GM12878 (cell line): ENCODE data around the gene CHMP4A. TPM values are rescaled to one million over a fixed set of nuclear protein-coding genes. Genes with fewer than 3 reads are reported as not detected.

Experiments
- ATAC-seq: fragments of 200-7000 bp; cut with Tn5 transposase; 3 replicates; pipeline ENCODE4 v1.9.1; 2020; ENCODE audit warnings: mild to moderate bottlenecking, moderate library complexity
- BruUV-seq: library from RNA; stranded (reverse); fragments of 400-500 nt; replicated peaks from 2 replicates; lab custom pipeline; 2021; lab: Mats Ljungman, UMichigan
- CTCF ChIA-PET: fragments of 300-600 bp; sonication (Branson Sonifier 250); formaldehyde crosslinking; extraction: SDS; loops from one replicate; lab custom pipeline; 2021; ENCODE audit warnings: inconsistent platforms; lab: Yijun Ruan, JAX
- POLR2A ChIA-PET: fragments of 350-600 bp; formaldehyde crosslinking; extraction: SDS; loops from one replicate; lab custom pipeline; 2021; ENCODE audit warnings: inconsistent platforms; lab: Charles Lee
- RAD21 ChIA-PET: fragments of 300-600 bp; sonication (Branson Sonifier 250); formaldehyde crosslinking; loops from one replicate; lab custom pipeline; 2023; ENCODE audit warnings: antibody characterized with exemption; ENCODE audit not compliant: unreplicated experiment; lab: Charles Lee
- SMC1A ChIA-PET: fragments of 300-600 bp; sonication (Branson Sonifier 250); formaldehyde crosslinking; loops from one replicate; lab custom pipeline; 2023; ENCODE audit not compliant: unreplicated experiment, uncharacterized antibody; lab: Charles Lee
- DNase-seq: peaks from one replicate; pipeline ENCODE4 v3.0.0-alpha.2; 2011; ENCODE audit warnings: low read depth, low spot score
- FAIRE-seq: peaks from 3 replicates; lab custom pipeline; 2011; peaks lifted over from hg19 to GRCh38; lab: Jason Lieb, UNC
- H2AFZ ChIP-seq: 2 replicates; pipeline ENCODE4 v1.6.0; 2011; ENCODE audit warnings: low read depth, low read length, control low read depth; ENCODE audit not compliant: control insufficient read depth
- H3K27ac ChIP-seq: 2 replicates; pipeline ENCODE4 v1.5.1; 2011; ENCODE audit warnings: control low read depth; ENCODE audit not compliant: control insufficient read depth, insufficient read depth
- H3K27me3 ChIP-seq, 2 experiments: replicated peaks in 1 of 2; 2 replicates each; pipeline versions ENCODE4 v1.6.0 to v1.6.1; 2011; ENCODE audit warnings: low read length in 1 of 2; ENCODE audit not compliant: control insufficient read depth in 2 of 2, insufficient read depth in 2 of 2
- H3K36me3 ChIP-seq, 2 experiments: 2 replicates each; pipeline ENCODE4 v1.5.1; 2011; ENCODE audit warnings: low read length in 1 of 2; ENCODE audit not compliant: control insufficient read depth in 2 of 2, insufficient read depth in 2 of 2
- H3K4me1 ChIP-seq: 2 replicates; pipeline ENCODE4 v1.6.1; 2011; ENCODE audit warnings: mild to moderate bottlenecking, low read length, moderate library complexity, mixed read lengths; ENCODE audit not compliant: control insufficient read depth, insufficient read depth
- H3K4me2 ChIP-seq: 2 replicates; pipeline ENCODE4 v1.6.0; 2011; ENCODE audit warnings: control low read depth; ENCODE audit not compliant: control insufficient read depth, insufficient read depth
- H3K4me3 ChIP-seq: fragments of 200-600 bp; sonication (generic); 2 replicates; pipeline ENCODE4 v1.5.1; 2016
- H3K79me2 ChIP-seq: 2 replicates; pipeline ENCODE4 v1.6.0; 2011; ENCODE audit warnings: low read length; ENCODE audit not compliant: control insufficient read depth, insufficient read depth
- H3K9ac ChIP-seq: 2 replicates; pipeline ENCODE4 v1.8.0; 2011; ENCODE audit warnings: low read length, control low read depth, mixed read lengths; ENCODE audit not compliant: control insufficient read depth, insufficient read depth
- H3K9me3 ChIP-seq: replicated peaks from 3 replicates; pipeline ENCODE4 v1.5.1; 2011; ENCODE audit warnings: mild to moderate bottlenecking, low read length; ENCODE audit not compliant: control insufficient read depth, insufficient read depth
- H4K20me1 ChIP-seq: 2 replicates; pipeline ENCODE4 v1.6.0; 2011; ENCODE audit not compliant: control insufficient read depth, insufficient read depth
- BMI1 ChIP-seq: fragments of 450-650 bp; IDR thresholded peaks from 2 replicates; pipeline ENCODE4 v1.6.1; 2016; ENCODE audit warnings: mild to moderate bottlenecking, moderate library complexity, borderline replicate concordance
- CHD2 ChIP-seq: IDR thresholded peaks from 2 replicates; pipeline ENCODE4 v1.6.1; 2011; ENCODE audit warnings: low read depth, low read length, improper control_type of control experiment, borderline replicate concordance
- FOXM1 ChIP-seq: IDR thresholded peaks from 2 replicates; pipeline ENCODE4 v1.6.1; 2012; ENCODE audit warnings: low read depth, mild to moderate bottlenecking, inconsistent platforms, low read length, moderate library complexity
- JUNB ChIP-seq: IDR thresholded peaks from 2 replicates; pipeline ENCODE4 v1.6.1; 2016; ENCODE audit warnings: antibody characterized with exemption, mild to moderate bottlenecking
- MEF2B ChIP-seq: fragments of 450-650 bp; IDR thresholded peaks from 2 replicates; pipeline ENCODE4 v1.6.1; 2018; ENCODE audit warnings: mild to moderate bottlenecking, moderate library complexity; ENCODE audit not compliant: partially characterized antibody, poor library complexity, severe bottlenecking
- MTA2 ChIP-seq: fragments of 450-650 bp; IDR thresholded peaks from 2 replicates; pipeline ENCODE4 v1.6.1; 2016; ENCODE audit warnings: low read depth, mild to moderate bottlenecking, moderate library complexity
- SREBF2 ChIP-seq: IDR thresholded peaks from 2 replicates; pipeline ENCODE4 v1.6.1; 2012; ENCODE audit warnings: mild to moderate bottlenecking, low read length
- TBL1XR1 ChIP-seq: IDR thresholded peaks from 2 replicates; pipeline ENCODE4 v1.6.1; 2012; ENCODE audit warnings: low read depth, low read length, improper control_type of control experiment
- WGBS: methylation state at CpG from one replicate; pipeline ENCODE4 v1.1.6; 2016; ENCODE audit warnings: low lambda C conversion rate; ENCODE audit not compliant: insufficient replicate concordance, insufficient coverage; ENCODE audit errors: missing lambda C conversion rate; 5-methylcytosine and 5-hydroxymethylcytosine counted together
- in situ Hi-C: fragments of 300-500 bp; cut with MboI; formaldehyde crosslinking; loops from 9 replicates; pipeline ENCODE4 v1.14.3; 2018; ENCODE audit warnings: mixed read lengths
- intact Hi-C: fragments of 100-400 bp; cut with micrococcal nuclease; formaldehyde crosslinking; loops from one replicate; pipeline ENCODE4 v1.14.2; 2022; ENCODE audit not compliant: unreplicated experiment
- polyA plus RNA-seq, 11 experiments: library from polyadenylated mRNA; depleted of rRNA in 4 of 11; unstranded in 6 of 11; stranded (reverse) in 5 of 11; fragments of >200 nt; fragmentation: Nextera tagmentation in 4 of 11; fragmentation: Illumina TruSeq in 1 of 11; extraction: Ambion mirVana in 4 of 11; extraction: Trizol in 1 of 11; gene quantifications; 1 replicate in 1 of 11; 2 replicates in 10 of 11; pipeline versions ENCODE4 v1.2.1 to v1.2.3, GENCODE V29; 2011 to 2016; ENCODE audit warnings: inconsistent platforms in 2 of 11, missing spikeins in 2 of 11, low read depth in 1 of 11
- total RNA-seq, 4 experiments: library from RNA; depleted of rRNA in 3 of 4; stranded (reverse); fragments of >200 nt in 3 of 4; fragmentation: Illumina TruSeq in 1 of 4; extraction: Trizol in 1 of 4; gene quantifications; 2 replicates each; pipeline versions ENCODE4 v1.2.1 to v1.2.3, GENCODE V29; 2013 to 2021
- TF ChIP-seq, protein P1 (sequence below): fragments of 450-650 bp; IDR thresholded peaks from 2 replicates; pipeline ENCODE4 v1.6.1; 2014; ENCODE audit warnings: mild to moderate bottlenecking
- TF ChIP-seq, protein P2 (sequence below): fragments of 450-650 bp; formaldehyde crosslinking; IDR thresholded peaks from 2 replicates; pipeline ENCODE4 v1.4.0; 2022; ENCODE audit warnings: mild to moderate bottlenecking, moderate library complexity

The CHMP4A gene
- total and polyA plus RNA-seq, 10 of the 15 experiments (the other 5 are each of a cell fraction or from before 2014, with no cell fraction given): 35.5 to 151 (median 84.7) TPM

DNA sequence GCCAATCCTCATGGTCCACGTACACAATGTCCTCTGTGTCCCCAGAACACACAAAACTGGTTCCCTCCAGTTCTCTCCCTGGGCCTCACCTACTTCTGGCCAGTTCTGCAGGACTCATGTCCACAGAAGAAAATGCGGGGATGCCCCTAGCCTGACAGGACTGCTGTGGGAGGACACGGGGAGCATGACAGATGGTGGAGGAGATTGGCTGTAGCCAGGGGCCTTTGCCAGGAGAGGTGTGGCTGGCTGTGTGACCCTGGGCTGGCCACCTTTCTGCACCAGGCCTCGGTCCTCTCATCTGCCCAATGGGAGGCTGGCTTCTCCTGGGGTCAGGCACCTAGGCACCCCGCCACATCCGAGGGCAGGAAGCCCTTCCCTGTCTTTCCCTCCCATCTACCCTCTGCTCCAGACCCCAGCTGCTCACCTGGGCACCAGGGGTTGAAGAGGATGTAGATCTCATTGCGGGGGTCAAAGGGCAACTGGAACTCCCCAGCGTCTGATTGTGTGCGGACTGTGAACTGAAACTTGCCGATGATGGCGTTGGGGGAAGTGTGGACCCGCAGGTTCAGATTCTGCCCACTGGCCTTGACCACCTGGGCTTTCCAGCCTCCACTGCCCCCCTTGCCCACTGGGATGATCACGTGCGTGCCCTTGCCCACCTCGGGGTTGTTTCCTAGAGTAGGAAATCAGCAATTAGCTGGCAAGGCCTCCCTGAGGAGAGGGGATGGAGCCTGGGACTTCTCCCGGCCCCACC is 46.9 kb upstream of the CHMP4A start:
- TF ChIP-seq, protein P1, sequence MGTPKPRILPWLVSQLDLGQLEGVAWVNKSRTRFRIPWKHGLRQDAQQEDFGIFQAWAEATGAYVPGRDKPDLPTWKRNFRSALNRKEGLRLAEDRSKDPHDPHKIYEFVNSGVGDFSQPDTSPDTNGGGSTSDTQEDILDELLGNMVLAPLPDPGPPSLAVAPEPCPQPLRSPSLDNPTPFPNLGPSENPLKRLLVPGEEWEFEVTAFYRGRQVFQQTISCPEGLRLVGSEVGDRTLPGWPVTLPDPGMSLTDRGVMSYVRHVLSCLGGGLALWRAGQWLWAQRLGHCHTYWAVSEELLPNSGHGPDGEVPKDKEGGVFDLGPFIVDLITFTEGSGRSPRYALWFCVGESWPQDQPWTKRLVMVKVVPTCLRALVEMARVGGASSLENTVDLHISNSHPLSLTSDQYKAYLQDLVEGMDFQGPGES: no peak
- TF ChIP-seq JUNB (no peak), CHD2 (no peak), MTA2 (no peak), MEF2B (no peak), TBL1XR1 (no peak), BMI1 (no peak), SREBF2 (no peak), FOXM1 (no peak)
- TF ChIP-seq, protein P2, sequence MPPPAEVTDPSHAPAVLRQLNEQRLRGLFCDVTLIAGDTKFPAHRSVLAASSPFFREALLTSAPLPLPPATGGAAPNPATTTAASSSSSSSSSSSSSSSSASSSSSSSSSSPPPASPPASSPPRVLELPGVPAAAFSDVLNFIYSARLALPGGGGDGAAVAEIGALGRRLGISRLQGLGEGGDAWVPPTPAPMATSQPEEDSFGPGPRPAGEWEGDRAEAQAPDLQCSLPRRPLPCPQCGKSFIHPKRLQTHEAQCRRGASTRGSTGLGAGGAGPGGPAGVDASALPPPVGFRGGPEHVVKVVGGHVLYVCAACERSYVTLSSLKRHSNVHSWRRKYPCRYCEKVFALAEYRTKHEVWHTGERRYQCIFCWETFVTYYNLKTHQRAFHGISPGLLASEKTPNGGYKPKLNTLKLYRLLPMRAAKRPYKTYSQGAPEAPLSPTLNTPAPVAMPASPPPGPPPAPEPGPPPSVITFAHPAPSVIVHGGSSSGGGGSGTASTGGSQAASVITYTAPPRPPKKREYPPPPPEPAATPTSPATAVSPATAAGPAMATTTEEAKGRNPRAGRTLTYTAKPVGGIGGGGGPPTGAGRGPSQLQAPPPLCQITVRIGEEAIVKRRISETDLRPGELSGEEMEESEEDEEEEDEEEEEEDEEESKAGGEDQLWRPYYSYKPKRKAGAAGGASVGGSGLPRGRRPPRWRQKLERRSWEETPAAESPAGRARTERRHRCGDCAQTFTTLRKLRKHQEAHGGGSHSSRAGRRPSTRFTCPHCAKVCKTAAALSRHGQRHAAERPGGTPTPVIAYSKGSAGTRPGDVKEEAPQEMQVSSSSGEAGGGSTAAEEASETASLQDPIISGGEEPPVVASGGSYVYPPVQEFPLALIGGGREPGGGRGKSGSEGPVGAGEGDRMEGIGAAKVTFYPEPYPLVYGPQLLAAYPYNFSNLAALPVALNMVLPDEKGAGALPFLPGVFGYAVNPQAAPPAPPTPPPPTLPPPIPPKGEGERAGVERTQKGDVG (CRISPR knock-in tag): no peak
- Histone ChIP-seq H4K20me1 (no peaks in the 10 kb centered on the region), H3K4me1 (no peaks in the 10 kb centered on the region), H3K4me2 (no peak overlapping the region), H3K36me3 (no peaks in the 10 kb centered on the region; a peak in 2 of 4 replicates), H3K4me3 (no peak overlapping the region), H3K27me3 (no peaks in the 10 kb centered on the region), H3K79me2 (no peaks in the 10 kb centered on the region), H2AFZ (no peak overlapping the region), H3K9ac (no peak overlapping the region), H3K27ac (no peak overlapping the region), H3K9me3 (no peaks in the 10 kb centered on the region)
- in situ Hi-C loops: no loop called here
- SMC1A ChIA-PET: interaction anchor here (0.9 kb wide), 1 partner anchor 14 kb away, joined by 3 read pairs; no protein-coding TSS in a partner anchor
- BruUV-seq: no TSS peak
- DNase-seq: no peak
- POLR2A ChIA-PET: no interaction called here
- FAIRE-seq: no peak
- RAD21 ChIA-PET: no interaction called here
- ATAC-seq: no peak; the same call in 2 of the 3 replicates
- WGBS: 81% methylated on average over 15 of the region's 16 CpGs
- intact Hi-C loops: no loop called here
- CTCF ChIA-PET: interaction anchor here (0.9 to 1.3 kb wide), 2 partner anchors 17 to 48 kb away, joined by 3 to 4 read pairs; partner anchors contain the start of gene CIDEB
